Sigmoid colon (tissue), 4 donors: ENCODE data around the gene MACROD2.

Source experiments
- CTCF ChIP-seq, 4 experiments: fragments of 450-650 bp in 3 of 4; fragments of 200-600 bp in 1 of 4; IDR thresholded peaks; one replicate each; pipeline ENCODE4 v1.5.1; 2016 to 2019; ENCODE audit warnings: antibody characterized with exemption in 4 of 4, mild to moderate bottlenecking in 3 of 4, moderate library complexity in 2 of 4
- EP300 ChIP-seq, 4 donors: sonication (generic); formaldehyde crosslinking; IDR thresholded peaks; one replicate each; pipeline ENCODE4 v1.6.1; 2017; ENCODE audit warnings: antibody characterized with exemption in 4 of 4
- POLR2A ChIP-seq, 2 donors: fragments of 450-650 bp; IDR thresholded peaks; one replicate each; pipeline ENCODE4 v1.6.1; 2016; ENCODE audit warnings: antibody characterized with exemption in 2 of 2, mild to moderate bottlenecking in 2 of 2, moderate library complexity in 2 of 2
- POLR2AphosphoS5 ChIP-seq, 4 donors: sonication (generic); formaldehyde crosslinking; IDR thresholded peaks; one replicate each; pipeline ENCODE4 v1.6.1; 2017; ENCODE audit warnings: antibody characterized with exemption in 4 of 4

GRCh38 chr20:14732343-14732742 is 737.0 kb downstream of the MACROD2 start:
- TF ChIP-seq CTCF (IDR thresholded peaks at IDR 0.05) (no peak), POLR2AphosphoS5 (IDR thresholded peaks at IDR 0.05) (no peak), POLR2A (IDR thresholded peaks at IDR 0.05) (no peak), EP300 (IDR thresholded peaks at IDR 0.05) (no peak)
